Measurements from ENCODE around the gene TALDO1.

TALDO1 gene

GRCh38 chr11:770642-771616 is 23.7 kb downstream of the TALDO1 start:
- DNase-seq (ENCODE audit: low read depth), result no peak

- DNase-seq (ENCODE audit: low read depth), result no peak
These were observed 24.4 kb downstream of the TALDO1 start for GRCh38 chr11:771617-772204.

GRCh38 chr11:772429-773390 is 25.4 kb downstream of the TALDO1 start:
- no peak for DNase-seq (ENCODE audit: low read depth)

GRCh38 chr11:773425-773824 is 26.2 kb downstream of the TALDO1 start:
- DNase-seq (ENCODE audit: low read depth), result no peak

- DNase-seq (ENCODE audit: low read depth), result no peak
These were observed 26.6 kb downstream of the TALDO1 start for GRCh38 chr11:773830-774229.

- DNase-seq (ENCODE audit: low read depth), result no peak
These were observed 27.8 kb downstream of the TALDO1 start for GRCh38 chr11:774873-775592.

GRCh38 chr11:776263-776560 is 28.9 kb downstream of the TALDO1 start:
- no peak for DNase-seq (ENCODE audit: low read depth)

- DNase-seq (ENCODE audit: low read depth), result no peak
These were observed 29.5 kb downstream of the TALDO1 start for GRCh38 chr11:776561-777287.

GRCh38 chr11:777288-778255 is 30.3 kb downstream of the TALDO1 start, which contains the start of gene GATD1:
Gene GATD1 (minus strand): TSS chr11:777487. CDS start chr11:777462, 25 bp downstream.
- peak; percentile 73 for DNase-seq (ENCODE audit: low read depth)

GRCh38 chr11:778976-779954 is 32.0 kb downstream of the TALDO1 start:
- DNase-seq (ENCODE audit: low read depth), result no peak

GRCh38 chr11:779955-780532 is 32.8 kb downstream of the TALDO1 start:
- DNase-seq (ENCODE audit: low read depth), result no peak

- no peak for DNase-seq (ENCODE audit: low read depth)
These were observed 35.3 kb downstream of the TALDO1 start for GRCh38 chr11:782264-783174.

GRCh38 chr11:783581-784015 is 36.3 kb downstream of the TALDO1 start:
- DNase-seq (ENCODE audit: low read depth), result peak; percentile 57

GRCh38 chr11:786235-787083 is 39.2 kb downstream of the TALDO1 start:
- no peak for DNase-seq (ENCODE audit: low read depth)

- no peak for DNase-seq (ENCODE audit: low read depth)
These were observed 39.9 kb downstream of the TALDO1 start for GRCh38 chr11:787084-787675.
